Neuron (in vitro differentiated cells): ENCODE results near the gene KCNA1.

Experiments used
- H2AFZ ChIP-seq: one replicate; pipeline ENCODE4 v1.6.1; 2013; ENCODE audit warnings: low read depth, mild to moderate bottlenecking, inconsistent platforms, low read length, moderate library complexity
- H3K27me3 ChIP-seq: one replicate; pipeline ENCODE4 v1.6.1; 2013; ENCODE audit warnings: low read length; ENCODE audit not compliant: insufficient read depth
- H3K36me3 ChIP-seq: one replicate; pipeline ENCODE4 v1.6.1; 2013; ENCODE audit warnings: low read length; ENCODE audit not compliant: insufficient read depth
- H3K4me1 ChIP-seq: one replicate; pipeline ENCODE4 v1.6.1; 2013; ENCODE audit warnings: low read length; ENCODE audit not compliant: insufficient read depth
- H3K4me3 ChIP-seq: 2 replicates; pipeline ENCODE4 v1.5.1; 2013; ENCODE audit warnings: mild to moderate bottlenecking, low read length, moderate library complexity
- H3K9me3 ChIP-seq: one replicate; pipeline ENCODE4 v1.6.1; 2013; ENCODE audit warnings: low read length

KCNA1 gene

DNA sequence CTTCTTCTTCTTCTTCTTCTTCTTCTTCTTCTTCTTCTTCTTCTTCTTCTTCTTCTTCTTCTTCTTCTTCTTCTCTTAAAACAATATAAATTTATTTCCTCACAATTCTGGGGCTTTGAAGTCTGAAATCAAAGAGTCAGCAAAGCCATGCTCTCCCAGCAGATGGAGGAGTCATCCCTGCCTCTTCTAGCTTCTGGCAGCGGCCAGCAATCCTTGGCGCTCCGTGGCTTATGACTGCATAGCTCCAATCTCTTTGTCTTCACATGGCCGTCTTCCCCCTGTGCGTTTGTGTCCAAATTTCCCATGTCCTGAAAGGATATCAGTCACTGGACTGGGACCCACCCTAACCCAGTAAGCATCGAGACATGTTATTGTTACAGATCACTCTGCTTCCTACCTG is 22.9 kb downstream of the KCNA1 start:
- no peaks in the 10 kb centered on the region for H3K36me3 ChIP-seq
- no peaks in the 10 kb centered on the region for H3K9me3 ChIP-seq
- H2AFZ ChIP-seq, result no peak overlapping the region
- no peak overlapping the region for H3K4me3 ChIP-seq
- H3K27me3 ChIP-seq, result no peaks in the 10 kb centered on the region
- no peaks in the 10 kb centered on the region for H3K4me1 ChIP-seq

DNA sequence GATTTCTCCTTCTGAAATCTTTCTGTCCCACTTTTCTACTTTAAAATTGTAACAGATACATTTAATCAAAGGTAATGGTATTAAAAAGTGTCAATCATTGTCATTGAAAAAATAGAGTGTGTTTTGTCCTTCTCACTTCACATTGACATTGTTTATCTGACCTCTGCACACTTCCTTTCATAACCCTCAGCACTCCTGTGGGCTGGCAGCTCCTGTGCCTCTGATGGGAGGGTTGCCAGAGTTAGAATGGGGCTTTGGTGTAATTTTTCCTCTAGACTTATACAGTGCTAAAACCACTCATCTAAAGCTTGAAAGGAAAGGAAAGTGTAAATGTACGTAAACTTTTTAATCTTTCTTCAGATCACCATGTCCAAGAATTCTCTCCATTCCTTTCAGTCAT is 23.7 kb downstream of the KCNA1 start:
- no peaks in the 10 kb centered on the region for H3K9me3 ChIP-seq
- no peaks in the 10 kb centered on the region for H3K36me3 ChIP-seq
- H3K4me3 ChIP-seq, result no peak overlapping the region
- no peaks in the 10 kb centered on the region for H3K4me1 ChIP-seq
- H3K27me3 ChIP-seq, result no peaks in the 10 kb centered on the region
- H2AFZ ChIP-seq, result no peak overlapping the region

DNA sequence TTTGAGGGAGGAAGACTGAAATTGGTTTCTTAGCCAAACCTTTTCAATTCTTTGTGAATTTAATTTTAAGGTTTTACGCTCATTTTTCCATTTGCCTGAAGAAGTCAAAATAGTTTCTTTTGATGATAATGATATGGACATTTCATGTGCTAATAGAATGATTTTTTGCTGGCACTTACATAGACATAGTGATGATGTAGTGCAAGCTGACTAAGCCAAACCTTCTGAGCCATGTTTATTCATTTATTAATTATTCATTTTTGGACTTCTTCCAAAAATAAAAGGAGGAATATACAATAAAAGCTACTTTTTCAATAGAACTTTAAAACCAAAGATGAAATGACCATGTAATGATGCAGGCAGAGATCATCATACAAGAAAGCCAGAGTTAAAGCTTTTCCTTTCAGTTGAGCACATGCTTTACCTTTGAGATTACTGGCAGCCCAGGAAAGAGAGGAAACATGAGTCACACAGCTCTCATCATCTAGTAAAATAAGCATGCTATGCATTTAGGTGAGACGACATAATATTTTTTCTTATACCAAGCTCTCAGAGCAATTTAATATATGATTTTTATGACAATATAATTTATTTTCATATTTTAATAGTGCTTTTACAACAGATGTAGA is 24.8 kb downstream of the KCNA1 start:
- no peak overlapping the region for H2AFZ ChIP-seq
- H3K27me3 ChIP-seq, result peaks cover 3% of the 10 kb centered on the region
- H3K4me3 ChIP-seq, result no peak overlapping the region
- no peaks in the 10 kb centered on the region for H3K4me1 ChIP-seq
- no peaks in the 10 kb centered on the region for H3K9me3 ChIP-seq
- no peaks in the 10 kb centered on the region for H3K36me3 ChIP-seq

DNA sequence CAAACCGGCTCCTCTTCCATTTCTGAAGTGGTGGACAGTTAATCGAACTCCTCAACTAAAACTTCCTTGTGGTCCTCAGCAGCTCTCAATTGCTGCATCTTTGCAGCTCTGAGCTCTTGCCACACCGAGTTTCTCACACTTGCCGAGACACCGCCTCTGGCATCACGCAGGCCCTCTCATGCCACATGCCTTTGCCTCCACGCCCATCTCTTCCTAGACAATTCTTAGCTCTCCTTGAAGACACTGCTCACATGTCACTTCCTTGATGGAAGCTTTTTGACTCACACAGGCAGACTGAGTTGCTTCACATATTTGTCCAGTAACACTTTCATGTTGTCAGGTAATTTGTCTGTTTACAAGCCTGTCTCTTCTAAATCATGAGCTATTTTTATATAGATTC is 29.2 kb downstream of the KCNA1 start:
- Histone ChIP-seq H3K4me3 (no peak overlapping the region), H3K4me1 (no peaks in the 10 kb centered on the region), H3K36me3 (no peaks in the 10 kb centered on the region), H3K9me3 (no peaks in the 10 kb centered on the region), H2AFZ (no peak overlapping the region), H3K27me3 (peaks cover 6% of the 10 kb centered on the region)

DNA sequence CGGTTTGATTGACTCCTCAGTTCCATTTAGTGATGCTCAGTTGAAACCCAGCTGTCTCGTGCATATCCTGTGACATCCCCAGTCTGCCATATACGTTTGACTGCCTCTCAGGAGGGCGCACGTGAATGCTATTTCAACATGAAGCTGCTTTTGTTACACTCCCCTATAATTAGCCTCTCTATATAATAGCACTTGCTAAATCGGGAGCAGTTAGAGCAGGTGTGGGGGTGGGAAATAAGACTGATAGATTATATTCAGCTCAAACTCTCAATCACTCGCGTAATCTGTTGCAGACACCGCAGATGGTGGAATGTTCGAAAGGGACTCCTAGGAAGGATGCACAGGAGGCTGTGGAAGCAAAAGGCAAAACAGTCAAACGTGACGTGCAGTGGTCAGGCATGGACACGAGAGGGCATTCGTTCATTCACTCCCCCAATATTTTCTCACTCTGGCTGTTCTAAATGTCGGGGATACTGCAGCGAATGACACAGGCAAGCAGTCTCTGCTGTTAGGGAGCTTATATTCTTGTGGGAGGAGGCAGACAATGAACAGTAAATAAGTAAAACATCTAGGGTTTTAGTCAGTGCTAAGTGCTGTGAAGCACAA is 29.8 kb downstream of the KCNA1 start:
- Histone ChIP-seq H3K4me1 (no peaks in the 10 kb centered on the region), H3K27me3 (peaks cover 9% of the 10 kb centered on the region)

DNA sequence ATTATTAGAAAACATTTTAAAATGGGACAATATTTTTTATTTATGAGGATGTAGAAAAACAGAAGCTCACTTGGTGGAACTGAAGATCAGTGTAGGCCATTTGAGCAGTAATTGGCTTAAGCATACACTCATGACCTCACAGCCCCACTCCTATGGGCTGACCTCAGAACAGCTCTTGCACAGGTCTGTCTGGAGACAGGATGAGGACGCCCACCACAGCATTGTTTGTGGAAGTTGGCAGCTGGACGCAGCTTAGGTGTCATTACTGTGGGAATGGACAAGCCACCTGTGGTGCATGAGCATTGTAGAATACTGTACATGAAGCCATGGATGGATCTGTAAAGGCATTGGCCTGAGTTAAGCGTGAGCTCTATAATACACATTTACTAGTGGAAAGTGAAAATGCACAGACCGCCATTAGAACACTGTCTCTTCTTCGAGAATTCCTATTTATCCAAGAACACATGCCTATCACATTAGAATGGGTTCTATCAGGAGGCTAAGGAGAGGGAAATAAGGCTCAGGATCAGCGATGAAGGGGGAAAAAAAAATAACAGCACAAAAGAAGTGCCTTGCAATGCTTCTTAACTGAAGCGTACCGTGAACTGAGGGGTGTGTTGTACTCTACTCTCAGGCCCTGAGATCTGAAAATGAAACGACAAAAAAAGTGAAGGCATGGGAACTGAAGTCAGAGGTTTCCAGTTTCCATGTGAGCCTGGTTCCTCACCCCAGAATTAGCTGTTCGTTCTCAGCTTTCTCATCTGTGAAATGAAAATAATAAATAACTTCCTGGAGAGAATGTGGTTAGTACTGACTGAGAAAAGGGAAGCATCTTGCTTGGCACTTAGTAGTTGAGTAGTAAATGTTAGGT is 33.6 kb downstream of the KCNA1 start:
- peaks cover 13% of the 10 kb centered on the region for H3K27me3 ChIP-seq
- H3K36me3 ChIP-seq, result no peaks in the 10 kb centered on the region
- no peaks in the 10 kb centered on the region for H3K9me3 ChIP-seq
- H3K4me1 ChIP-seq, result no peaks in the 10 kb centered on the region
- no peak overlapping the region for H3K4me3 ChIP-seq
- H2AFZ ChIP-seq, result no peak overlapping the region

More for the DNA sequence above, 29.8 kb downstream of the KCNA1 start:
- Histone ChIP-seq H2AFZ (no peak overlapping the region), H3K36me3 (no peaks in the 10 kb centered on the region), H3K9me3 (no peaks in the 10 kb centered on the region), H3K4me3 (no peak overlapping the region)

DNA sequence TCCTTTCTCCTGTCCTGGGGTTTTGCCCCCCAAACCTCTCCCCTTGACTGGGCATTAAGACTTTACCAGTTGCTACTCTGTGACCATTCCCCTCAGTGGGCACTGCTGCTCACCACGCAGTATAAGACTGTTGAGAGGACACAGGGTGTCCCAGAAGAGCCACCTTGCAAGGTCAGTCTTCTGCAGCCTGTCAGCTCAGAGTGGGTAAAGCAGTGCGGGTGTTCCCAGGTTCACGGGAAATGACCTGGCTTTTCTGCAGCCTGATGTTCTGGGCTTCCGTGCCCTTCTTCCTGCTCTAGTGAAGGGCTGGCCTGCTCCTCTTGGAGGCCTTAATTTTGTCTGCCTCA is 34.2 kb downstream of the KCNA1 start:
- Histone ChIP-seq H3K36me3 (no peaks in the 10 kb centered on the region), H3K4me3 (no peak overlapping the region), H3K27me3 (peaks cover 13% of the 10 kb centered on the region), H2AFZ (no peak overlapping the region), H3K4me1 (no peaks in the 10 kb centered on the region), H3K9me3 (no peaks in the 10 kb centered on the region)

DNA sequence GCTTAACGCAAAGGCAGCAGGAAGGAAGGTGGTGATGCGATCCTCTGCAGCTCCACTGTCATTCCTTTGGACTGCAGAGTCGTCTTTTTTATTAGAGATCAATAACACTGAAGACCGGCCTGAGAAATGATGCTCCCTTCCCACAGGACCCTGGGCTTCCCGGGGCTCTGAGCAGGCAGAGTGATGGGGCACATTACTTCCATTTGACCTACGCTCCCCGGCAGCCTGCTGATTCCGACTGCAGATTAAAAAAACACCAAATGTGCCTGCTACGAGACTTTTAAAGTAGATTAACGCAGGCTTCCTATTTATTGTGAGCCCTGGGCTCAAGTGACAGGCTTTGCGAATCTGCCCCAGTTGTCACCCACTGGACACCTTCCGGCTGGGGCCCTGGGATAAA is 37.5 kb downstream of the KCNA1 start:
- Histone ChIP-seq H3K36me3 (no peaks in the 10 kb centered on the region), H2AFZ (no peak overlapping the region), H3K9me3 (no peaks in the 10 kb centered on the region), H3K27me3 (peaks cover 12% of the 10 kb centered on the region), H3K4me1 (no peaks in the 10 kb centered on the region), H3K4me3 (no peak overlapping the region)

DNA sequence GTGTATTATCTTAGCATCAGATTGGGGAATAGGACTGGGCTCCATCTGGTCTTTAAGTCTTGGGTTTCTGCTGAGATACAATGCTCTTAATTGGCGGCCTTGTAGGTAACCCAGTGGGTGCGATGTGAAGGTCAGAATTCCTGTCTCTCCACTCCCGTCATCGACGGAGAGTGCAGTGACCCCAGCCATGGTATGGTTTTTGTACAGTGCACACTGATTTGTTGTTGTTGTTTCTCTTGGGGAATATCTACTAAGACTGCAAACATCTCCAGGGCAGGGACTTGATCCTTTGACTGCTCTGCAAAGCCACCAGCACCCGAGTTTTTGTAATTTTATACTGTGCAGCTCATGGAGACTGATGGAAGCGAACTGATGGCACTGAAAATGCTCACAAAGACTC is 41.4 kb downstream of the KCNA1 start:
- Histone ChIP-seq H3K36me3 (no peaks in the 10 kb centered on the region), H3K9me3 (no peaks in the 10 kb centered on the region), H3K4me1 (no peaks in the 10 kb centered on the region), H2AFZ (no peak overlapping the region), H3K4me3 (no peak overlapping the region), H3K27me3 (peaks cover 10% of the 10 kb centered on the region)

DNA sequence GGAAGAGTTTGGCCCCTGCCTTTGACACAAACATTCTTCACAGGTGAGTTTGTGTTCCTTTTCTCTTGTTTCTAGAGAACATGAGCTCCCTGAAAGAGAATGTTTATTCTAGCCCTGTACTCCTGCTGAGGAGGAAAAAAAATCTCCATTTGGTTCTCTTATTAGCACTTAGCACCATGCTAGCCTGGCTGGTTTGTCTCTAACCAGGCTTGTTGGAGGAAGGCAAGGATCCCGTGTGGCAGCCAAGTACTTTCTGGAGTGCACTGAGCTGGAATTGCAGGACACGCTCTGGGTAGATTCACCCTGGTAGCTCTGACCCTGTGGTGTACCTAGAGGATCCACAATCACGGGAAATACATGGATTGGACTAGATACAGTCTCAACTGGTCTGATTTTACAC is 41.9 kb downstream of the KCNA1 start:
- Histone ChIP-seq H3K36me3 (no peaks in the 10 kb centered on the region), H3K9me3 (no peaks in the 10 kb centered on the region), H2AFZ (no peak overlapping the region), H3K4me1 (no peaks in the 10 kb centered on the region), H3K4me3 (no peak overlapping the region), H3K27me3 (peaks cover 8% of the 10 kb centered on the region)

DNA sequence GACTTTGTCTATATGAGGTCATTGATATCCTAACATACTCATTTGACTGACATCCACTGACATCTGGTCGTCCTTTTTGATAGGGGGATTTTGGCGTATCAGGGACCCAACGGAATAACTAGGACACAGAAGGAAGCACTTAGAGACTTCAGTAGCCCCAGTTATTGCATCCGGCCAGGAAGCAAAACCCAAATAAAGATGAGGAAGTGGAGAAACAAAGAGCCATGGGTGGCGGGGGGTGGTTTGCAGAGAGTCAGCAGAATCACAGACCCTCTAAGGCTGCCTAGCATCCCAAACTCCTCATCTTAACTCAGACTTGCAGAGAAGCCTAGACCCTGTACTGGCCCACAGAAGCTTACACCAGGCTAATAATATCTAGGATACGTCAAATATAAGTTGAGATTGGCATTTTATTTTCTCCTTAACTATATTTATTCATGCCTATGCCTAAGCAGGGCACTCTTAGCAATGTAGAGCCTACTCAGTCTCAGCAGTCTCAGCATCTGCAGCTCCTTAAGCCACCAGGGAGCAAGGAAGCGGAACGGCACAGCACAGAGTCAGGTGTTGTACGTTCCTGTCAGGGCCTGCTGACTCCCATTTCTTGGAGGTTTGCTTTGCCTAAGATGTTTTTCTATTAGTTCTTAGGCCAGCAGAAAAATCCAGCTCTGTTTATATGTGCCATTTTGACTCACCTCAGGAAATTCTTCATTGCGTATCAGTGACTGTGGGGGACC is 45.1 kb downstream of the KCNA1 start:
- H3K4me3 ChIP-seq, result no peak overlapping the region
- no peaks in the 10 kb centered on the region for H3K36me3 ChIP-seq
- H3K4me1 ChIP-seq, result no peaks in the 10 kb centered on the region
- H2AFZ ChIP-seq, result no peak overlapping the region
- H3K9me3 ChIP-seq, result no peaks in the 10 kb centered on the region
- peaks cover 3% of the 10 kb centered on the region for H3K27me3 ChIP-seq

DNA sequence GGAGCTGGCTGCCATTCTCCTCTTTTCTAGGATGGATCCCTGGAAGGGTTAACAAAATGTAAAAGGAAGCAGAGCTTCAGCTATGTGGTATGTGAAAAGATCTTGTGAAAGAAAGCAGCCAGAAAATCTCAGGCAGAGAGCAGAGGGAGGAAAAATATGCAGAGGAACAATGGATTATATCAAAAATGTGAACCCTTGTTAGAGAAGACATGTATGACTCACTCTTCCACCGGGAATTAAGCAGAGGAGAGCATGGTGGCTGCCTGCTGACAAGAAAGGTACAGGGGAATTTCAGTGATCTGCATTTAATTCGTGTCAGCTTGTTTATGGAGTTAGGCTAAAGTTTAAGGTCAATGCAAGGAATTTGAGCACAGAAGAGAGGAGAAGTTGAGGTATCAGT is 46.3 kb downstream of the KCNA1 start:
- Histone ChIP-seq H3K27me3 (peaks cover 5% of the 10 kb centered on the region), H3K36me3 (no peaks in the 10 kb centered on the region), H3K9me3 (no peaks in the 10 kb centered on the region), H3K4me1 (no peaks in the 10 kb centered on the region), H3K4me3 (no peak overlapping the region), H2AFZ (no peak overlapping the region)

DNA sequence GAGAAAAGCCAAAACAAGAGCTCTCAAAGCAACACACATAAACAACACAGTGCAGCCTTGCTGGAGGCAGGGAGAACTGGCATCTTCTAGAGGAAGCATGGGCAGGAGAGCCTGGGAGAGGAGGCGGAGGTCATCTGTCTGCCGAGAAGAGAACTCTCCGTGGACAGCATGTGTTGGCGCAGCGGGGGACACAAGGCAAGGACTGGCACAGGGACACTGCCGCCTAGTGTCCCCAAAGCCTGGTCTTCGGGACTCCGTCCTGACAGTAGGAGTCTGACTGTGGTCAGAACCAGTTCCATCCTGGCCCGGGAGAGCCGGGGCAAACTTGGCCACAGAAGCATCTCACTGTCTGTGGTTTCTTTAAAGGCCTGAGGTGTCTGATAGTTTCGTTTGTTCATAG is 47.3 kb downstream of the KCNA1 start:
- peaks cover 7% of the 10 kb centered on the region for H3K27me3 ChIP-seq
- no peaks in the 10 kb centered on the region for H3K36me3 ChIP-seq
- no peaks in the 10 kb centered on the region for H3K4me1 ChIP-seq
- no peaks in the 10 kb centered on the region for H3K9me3 ChIP-seq
- H3K4me3 ChIP-seq, result no peak overlapping the region
- no peak overlapping the region for H2AFZ ChIP-seq
